Immature natural killer cell (primary cell): ENCODE measurements around the gene GAP43. TPM values are rescaled to one million over a fixed set of nuclear protein-coding genes. Genes with fewer than 3 reads are reported as not detected.
"Not testable (repeated sequence)": the region's sequence is repeated elsewhere in the genome, so short reads cannot be mapped to it uniquely, and the experiment has no call there.

ENCODE experiments used
- DNase-seq, 3 donors: peaks; one replicate each; pipeline ENCODE4 v3.0.0; 2022; ENCODE audit warnings: mixed read lengths in 1 of 3
- H3K27ac Mint-ChIP-seq, 6 donors: one replicate each; pipeline ENCODE4 v1.8.0; 2020; ENCODE audit warnings: mixed read lengths in 6 of 6, mild to moderate bottlenecking in 5 of 6, inconsistent platforms in 4 of 6, moderate library complexity in 3 of 6
- H3K27me3 Mint-ChIP-seq, 3 donors: one replicate each; pipeline ENCODE4 v1.8.0; 2020 to 2021; ENCODE audit warnings: low read depth in 3 of 3, mild to moderate bottlenecking in 3 of 3, mixed read lengths in 3 of 3, moderate library complexity in 3 of 3, inconsistent platforms in 1 of 3
- H3K36me3 Mint-ChIP-seq, 3 donors: one replicate each; pipeline ENCODE4 v1.8.0; 2020; ENCODE audit warnings: mixed read lengths in 3 of 3, inconsistent platforms in 2 of 3, mild to moderate bottlenecking in 2 of 3
- H3K4me1 Mint-ChIP-seq, 2 donors: one replicate each; pipeline ENCODE4 v1.8.0; 2020; ENCODE audit warnings: inconsistent platforms in 2 of 2, mild to moderate bottlenecking in 2 of 2, mixed read lengths in 2 of 2, moderate library complexity in 1 of 2
- H3K4me3 Mint-ChIP-seq, 5 donors: one replicate each; pipeline ENCODE4 v1.8.0; 2020; ENCODE audit warnings: mild to moderate bottlenecking in 5 of 5, mixed read lengths in 5 of 5, inconsistent platforms in 3 of 5, moderate library complexity in 3 of 5
- H3K9me3 Mint-ChIP-seq, 6 donors: one replicate each; pipeline ENCODE4 v1.8.0; 2020; ENCODE audit warnings: mild to moderate bottlenecking in 6 of 6, mixed read lengths in 6 of 6, inconsistent platforms in 4 of 6, moderate library complexity in 3 of 6
- polyA plus RNA-seq, 3 donors: library from polyadenylated mRNA; unstranded; fragments of 300-500 nt; fragmentation: Illumina TruSeq; gene quantifications; one replicate each; pipeline ENCODE4 v1.2.3, GENCODE V29; 2021

Gene GAP43
- polyA plus RNA-seq, 3 donors from 2014 or later, result not detected

DNA sequence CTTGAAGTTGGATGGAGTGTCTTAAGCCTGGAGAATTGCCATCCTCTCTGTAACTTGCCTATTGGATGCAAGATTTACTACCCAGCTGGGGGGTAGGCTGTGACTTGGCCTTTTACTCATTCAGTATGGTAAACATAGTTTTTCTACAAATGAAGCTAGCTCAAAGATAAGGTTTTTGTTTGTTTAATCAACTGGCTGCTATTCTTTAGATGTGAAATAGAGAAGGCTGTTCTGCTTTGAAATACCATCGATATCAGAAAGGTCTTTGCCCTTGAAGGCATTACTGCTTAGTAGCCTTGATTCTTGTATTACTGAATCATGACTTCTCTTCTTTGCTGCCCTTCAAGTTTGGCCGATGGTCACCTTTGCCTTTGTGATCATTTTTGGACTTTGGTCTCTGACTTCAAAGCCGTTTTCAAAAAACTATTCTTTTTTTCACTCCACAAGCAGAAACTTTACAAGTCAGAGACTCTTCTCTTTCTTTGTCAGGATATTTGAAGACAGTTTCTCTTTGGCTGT lies 83.1 kb downstream of the GAP43 start:
- Mint-ChIP-seq H3K27me3 (peaks cover 0 to 4% (median 0%) of the 10 kb centered on the region in 3 donors), H3K4me1 (no peaks in the 10 kb centered on the region), H3K27ac (no peak overlapping the region), H3K4me3 (no peak overlapping the region), H3K36me3 (no peaks in the 10 kb centered on the region), H3K9me3 (no peaks in the 10 kb centered on the region)
- no peak for DNase-seq

DNA sequence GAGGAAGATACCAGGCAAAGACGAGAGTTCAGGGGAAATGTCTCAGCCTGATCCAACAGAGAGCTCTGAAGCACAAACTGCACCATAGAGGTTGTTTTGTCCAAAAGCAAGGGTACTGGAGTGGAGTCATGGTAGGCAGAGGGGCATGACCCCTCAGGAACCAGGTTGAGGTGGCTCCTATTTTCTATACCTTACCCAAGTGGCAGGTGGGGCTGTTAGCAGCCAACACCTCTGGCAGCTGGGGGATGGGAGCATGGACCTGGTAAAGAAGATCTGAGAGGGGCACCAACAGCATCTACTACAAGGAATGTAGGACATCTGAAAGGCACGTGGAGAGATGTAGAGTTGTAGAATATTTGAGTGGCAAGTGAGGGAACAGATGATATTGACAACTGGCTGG lies 85.2 kb downstream of the GAP43 start:
- Mint-ChIP-seq H3K36me3 (no peaks in the 10 kb centered on the region), H3K27me3 (peaks cover 0 to 6% (median 2%) of the 10 kb centered on the region in 3 donors), H3K4me3 (no peak overlapping the region), H3K9me3 (no peaks in the 10 kb centered on the region), H3K4me1 (no peaks in the 10 kb centered on the region), H3K27ac (no peak overlapping the region)
- no peak for DNase-seq

DNA sequence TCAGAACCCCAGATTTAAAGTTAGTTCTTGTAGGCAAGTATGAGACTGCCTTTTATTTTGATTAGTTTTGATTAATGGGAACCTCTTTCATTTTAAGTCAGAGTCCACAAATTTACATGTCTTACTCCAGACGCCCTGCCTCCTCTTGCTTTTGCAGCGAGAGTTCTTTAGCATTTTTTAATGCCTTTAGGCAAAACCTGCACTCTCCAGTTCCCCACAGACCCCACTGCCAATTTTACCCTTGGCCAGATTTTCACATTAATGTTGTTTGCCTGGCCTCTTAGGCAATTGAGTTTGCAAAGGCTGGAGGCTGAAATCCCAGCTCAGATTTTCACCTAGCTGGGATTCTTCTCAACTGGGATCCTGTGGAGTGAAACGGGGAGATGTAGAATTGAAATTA lies 85.8 kb downstream of the GAP43 start:
- Mint-ChIP-seq H3K9me3 (no peaks in the 10 kb centered on the region), H3K36me3 (no peaks in the 10 kb centered on the region), H3K4me3 (no peak overlapping the region), H3K4me1 (no peaks in the 10 kb centered on the region), H3K27me3 (peaks cover 0 to 6% (median 2%) of the 10 kb centered on the region in 3 donors), H3K27ac (no peak overlapping the region)
- DNase-seq, result no peak

DNA sequence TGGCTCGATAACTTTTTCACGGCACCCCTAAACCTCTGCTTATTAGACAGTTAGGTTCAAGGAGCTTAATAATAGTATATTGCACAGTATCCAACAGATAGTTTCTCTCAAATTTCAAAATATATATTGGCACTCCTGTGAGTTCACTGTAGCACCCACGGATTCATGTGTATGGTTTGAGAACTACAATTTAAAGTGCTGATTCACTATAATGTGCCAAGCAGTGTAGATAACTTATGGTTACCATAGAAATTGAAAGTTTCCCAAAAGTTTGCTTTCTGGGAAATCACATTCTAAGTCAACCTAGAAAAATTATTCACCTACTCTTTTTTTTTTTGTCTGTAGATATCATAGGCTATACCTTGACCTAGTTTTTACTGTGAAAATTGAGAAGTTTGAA lies 86.6 kb downstream of the GAP43 start:
- Mint-ChIP-seq H3K4me3 (no peak overlapping the region), H3K27ac (no peak overlapping the region), H3K9me3 (no peaks in the 10 kb centered on the region), H3K4me1 (no peaks in the 10 kb centered on the region), H3K36me3 (no peaks in the 10 kb centered on the region), H3K27me3 (peaks cover 0 to 6% (median 2%) of the 10 kb centered on the region in 3 donors)
- no peak for DNase-seq

DNA sequence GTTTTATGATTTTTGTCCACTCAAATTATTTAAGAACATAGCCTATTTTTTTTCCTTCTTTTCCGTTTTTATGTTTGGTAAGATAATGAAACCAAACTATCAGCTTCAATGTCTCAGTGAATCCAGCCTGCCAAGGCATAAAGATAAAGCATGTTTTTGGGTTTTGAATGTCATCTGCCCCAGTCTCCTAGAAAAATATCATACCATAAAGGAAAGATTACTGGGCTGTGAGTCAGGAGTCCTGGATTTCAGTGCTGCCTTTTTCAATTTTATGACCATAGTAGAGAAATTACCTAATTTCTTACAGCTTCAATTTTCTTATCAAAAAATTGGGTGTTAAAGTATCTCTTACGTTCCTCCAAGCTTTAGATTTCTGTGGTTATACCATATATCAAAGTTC lies 87.5 kb downstream of the GAP43 start:
- Mint-ChIP-seq H3K27me3 (peaks cover 0 to 8% (median 6%) of the 10 kb centered on the region in 3 donors), H3K4me1 (no peaks in the 10 kb centered on the region), H3K36me3 (no peaks in the 10 kb centered on the region), H3K9me3 (no peaks in the 10 kb centered on the region), H3K4me3 (no peak overlapping the region), H3K27ac (no peak overlapping the region)
- DNase-seq, result no peak

DNA sequence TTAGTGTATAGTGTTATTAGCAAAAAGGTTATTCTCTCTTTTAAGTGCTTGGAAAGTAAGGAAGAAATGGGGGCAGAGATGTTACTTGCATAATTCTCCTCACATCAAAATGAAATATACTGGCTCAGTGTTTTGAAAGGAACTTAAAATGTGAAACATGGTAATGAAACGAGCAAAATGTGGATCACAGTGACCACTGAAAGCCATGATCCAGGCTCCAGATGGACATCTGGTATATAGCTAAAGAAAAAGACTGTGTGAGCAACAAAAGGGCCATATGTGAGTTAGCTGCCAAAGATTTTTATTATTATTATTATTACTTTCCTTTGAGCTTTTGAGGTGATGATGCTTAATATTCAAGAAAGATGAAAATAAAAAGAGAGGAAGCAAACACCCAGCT lies 89.6 kb downstream of the GAP43 start:
- H3K27ac Mint-ChIP-seq, result no peak overlapping the region
- no peaks in the 10 kb centered on the region for H3K4me1 Mint-ChIP-seq
- no peak for DNase-seq
- no peaks in the 10 kb centered on the region for H3K9me3 Mint-ChIP-seq
- peaks cover 0 to 9% (median 7%) of the 10 kb centered on the region in 3 donors for H3K27me3 Mint-ChIP-seq
- no peaks in the 10 kb centered on the region for H3K36me3 Mint-ChIP-seq
- no peak overlapping the region for H3K4me3 Mint-ChIP-seq

DNA sequence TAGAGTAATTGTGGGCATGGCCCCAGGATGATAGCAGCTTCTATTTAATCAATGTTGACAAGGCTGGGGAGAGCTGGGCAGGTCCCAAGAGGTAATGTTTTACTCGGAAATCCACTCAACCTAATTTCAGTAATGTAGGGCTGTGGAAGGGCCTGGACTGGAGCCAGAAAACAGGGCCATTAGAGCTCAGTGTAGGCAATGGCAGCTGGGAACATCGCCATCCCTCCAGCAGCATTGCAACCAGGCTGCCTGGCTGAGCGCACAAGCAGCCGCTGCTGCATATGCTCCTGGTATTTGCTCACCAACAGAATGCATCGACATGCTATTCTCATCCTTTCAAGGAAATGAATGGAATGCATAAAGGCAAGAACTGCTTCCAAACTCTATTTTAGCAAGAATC lies 90.0 kb downstream of the GAP43 start:
- no peak for DNase-seq
- Mint-ChIP-seq H3K4me1 (no peaks in the 10 kb centered on the region), H3K36me3 (no peaks in the 10 kb centered on the region), H3K9me3 (no peaks in the 10 kb centered on the region), H3K27ac (no peak overlapping the region), H3K4me3 (no peak overlapping the region), H3K27me3 (peaks cover 0 to 9% (median 7%) of the 10 kb centered on the region in 3 donors)

DNA sequence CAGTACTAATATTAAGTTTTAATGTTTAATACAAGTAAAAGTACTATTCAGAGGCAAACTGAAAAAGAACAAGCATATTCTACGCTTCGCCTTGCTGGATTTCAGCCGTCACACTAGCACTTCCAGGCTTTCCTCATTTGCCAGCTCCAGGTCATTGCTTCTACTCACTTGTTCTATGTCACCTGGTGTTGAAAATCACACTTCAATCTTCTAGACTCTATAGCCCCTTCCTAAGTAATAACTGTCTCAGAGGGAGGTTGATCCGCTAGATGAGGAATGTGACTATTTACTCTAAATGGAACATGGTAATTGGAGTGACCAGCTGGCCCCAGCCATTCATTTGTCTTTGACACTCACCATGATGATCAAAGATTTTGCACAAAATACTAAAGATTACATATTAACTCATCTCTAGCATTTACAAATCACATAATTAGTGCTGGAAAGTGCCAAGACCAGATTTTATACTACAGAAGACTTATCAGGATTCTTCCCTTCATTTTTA lies 92.0 kb downstream of the GAP43 start:
- no peak overlapping the region for H3K27ac Mint-ChIP-seq
- no peak overlapping the region for H3K4me3 Mint-ChIP-seq
- H3K9me3 Mint-ChIP-seq, result no peaks in the 10 kb centered on the region
- no peaks in the 10 kb centered on the region for H3K4me1 Mint-ChIP-seq
- DNase-seq, result no peak
- no peaks in the 10 kb centered on the region for H3K36me3 Mint-ChIP-seq
- peaks cover 0 to 16% (median 7%) of the 10 kb centered on the region in 3 donors for H3K27me3 Mint-ChIP-seq

DNA sequence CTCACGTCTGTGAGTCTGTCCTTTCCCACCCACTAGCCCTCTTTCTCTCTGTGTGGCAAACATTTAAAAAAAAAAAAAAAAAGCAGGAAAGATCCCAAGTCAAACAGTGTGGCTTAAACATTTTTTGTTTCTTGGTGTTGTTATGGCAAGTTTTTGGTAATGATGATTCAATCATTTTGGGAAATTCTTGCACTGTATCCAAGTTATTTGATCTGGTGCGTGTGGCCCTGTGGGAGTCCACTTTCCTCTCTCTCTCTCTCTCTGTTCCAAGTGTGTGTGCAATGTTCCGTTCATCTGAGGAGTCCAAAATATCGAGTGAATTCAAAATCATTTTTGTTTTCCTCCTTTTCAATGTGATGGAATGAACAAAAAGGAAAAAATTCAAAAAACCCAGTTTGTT lies 97.7 kb downstream of the GAP43 start:
- H3K9me3 Mint-ChIP-seq, result no peaks in the 10 kb centered on the region
- peaks cover 0 to 18% (median 10%) of the 10 kb centered on the region in 3 donors for H3K27me3 Mint-ChIP-seq
- no peaks in the 10 kb centered on the region for H3K4me1 Mint-ChIP-seq
- no peak for DNase-seq
- H3K27ac Mint-ChIP-seq, result no peak overlapping the region
- no peak overlapping the region for H3K4me3 Mint-ChIP-seq
- no peaks in the 10 kb centered on the region for H3K36me3 Mint-ChIP-seq

DNA sequence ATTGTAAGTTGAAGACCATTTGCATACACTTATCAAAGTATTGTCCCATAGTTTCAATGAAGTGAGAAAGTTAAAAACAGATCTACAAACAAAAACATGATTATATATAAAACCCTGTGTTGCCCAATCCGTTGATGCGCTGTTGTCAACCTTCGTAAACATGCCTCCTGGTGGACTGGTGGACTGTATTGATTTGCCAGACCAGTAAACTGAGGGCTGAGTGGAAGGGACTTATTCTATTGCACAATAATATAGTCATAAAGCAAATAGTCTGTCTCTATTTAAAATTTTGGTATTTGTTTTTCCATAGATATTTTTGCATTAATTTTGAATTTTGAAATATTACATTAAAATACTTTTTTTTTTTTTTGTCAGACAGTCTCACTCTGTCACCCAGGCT lies 102.5 kb downstream of the GAP43 start:
- Mint-ChIP-seq H3K27me3 (peaks cover 0 to 10% (median 6%) of the 10 kb centered on the region in 3 donors), H3K4me3 (no peak overlapping the region), H3K36me3 (no peaks in the 10 kb centered on the region), H3K4me1 (no peaks in the 10 kb centered on the region), H3K9me3 (no peaks in the 10 kb centered on the region), H3K27ac (no peak overlapping the region)
- no peak for DNase-seq

DNA sequence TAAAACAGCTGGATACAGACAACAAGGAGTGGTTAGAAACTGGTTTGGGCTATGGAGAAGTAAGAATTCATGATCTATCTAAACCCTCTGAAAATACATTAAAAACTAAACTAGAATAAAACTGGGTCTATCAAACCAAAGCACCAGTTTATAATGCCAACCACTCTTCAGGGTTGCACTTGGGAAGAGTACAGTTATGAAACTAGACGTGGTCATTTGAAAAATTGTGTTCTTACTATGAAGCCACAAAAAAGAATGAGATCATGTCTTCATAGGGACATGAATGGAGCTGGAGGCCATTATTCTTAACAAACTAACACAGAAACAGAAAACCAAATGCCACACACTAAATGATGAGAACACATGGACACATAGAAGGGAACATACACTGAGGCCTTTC lies 103.8 kb downstream of the GAP43 start:
- no peak overlapping the region for H3K27ac Mint-ChIP-seq

DNA sequence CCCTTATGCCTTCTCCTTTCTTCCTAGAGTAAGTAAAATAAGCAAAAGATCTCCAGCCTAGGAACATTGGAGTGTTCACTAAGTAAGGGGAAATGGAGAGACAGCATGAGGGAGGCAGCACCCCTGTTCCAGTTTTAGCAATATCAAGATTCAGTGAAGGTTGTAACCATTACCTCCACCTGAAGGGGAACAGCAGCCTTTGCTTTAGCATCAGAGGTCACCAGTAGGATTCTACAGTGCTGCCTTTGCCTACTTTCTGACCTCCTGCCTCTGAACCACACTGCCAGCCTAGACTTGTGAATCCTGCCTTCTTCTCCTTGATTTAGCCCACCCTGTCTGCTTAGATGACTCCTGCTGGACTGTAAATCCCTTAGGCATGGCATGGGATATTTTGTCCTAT lies 104.7 kb downstream of the GAP43 start:
- H3K36me3 Mint-ChIP-seq, result no peaks in the 10 kb centered on the region
- H3K4me3 Mint-ChIP-seq, result no peak overlapping the region
- DNase-seq, result no peak
- H3K4me1 Mint-ChIP-seq, result no peaks in the 10 kb centered on the region
- no peaks in the 10 kb centered on the region for H3K9me3 Mint-ChIP-seq
- H3K27ac Mint-ChIP-seq, result no peak overlapping the region
- peaks cover 0 to 6% (median 3%) of the 10 kb centered on the region in 3 donors for H3K27me3 Mint-ChIP-seq

More for the DNA sequence above, 103.8 kb downstream of the GAP43 start:
- Mint-ChIP-seq H3K4me1 (no peaks in the 10 kb centered on the region), H3K27me3 (peaks cover 0 to 6% (median 3%) of the 10 kb centered on the region in 3 donors), H3K4me3 (no peak overlapping the region), H3K36me3 (no peaks in the 10 kb centered on the region), H3K9me3 (no peaks in the 10 kb centered on the region)
- DNase-seq, result no peak

DNA sequence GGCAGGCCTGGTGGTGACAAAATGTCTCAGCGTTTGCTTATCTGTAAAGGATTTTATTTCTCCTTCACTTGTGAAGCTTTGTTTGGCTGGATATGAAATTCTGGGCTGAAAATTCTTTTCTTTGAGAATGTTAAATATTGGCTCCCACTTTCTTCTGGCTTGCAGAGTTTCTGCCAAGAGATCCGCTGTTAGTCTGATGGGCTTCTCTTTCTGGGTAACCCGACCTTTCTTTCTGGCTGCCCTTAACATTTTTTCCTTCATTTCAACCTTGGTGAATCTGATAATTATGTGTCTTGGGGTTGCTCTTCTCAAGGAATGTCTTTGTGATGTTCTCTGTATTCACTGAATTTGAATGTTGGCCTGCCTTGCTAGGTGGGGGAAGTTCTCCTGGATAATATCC lies 113.0 kb downstream of the GAP43 start:
- not testable (repeated sequence) for H3K4me3 Mint-ChIP-seq, H3K4me1 Mint-ChIP-seq, H3K9me3 Mint-ChIP-seq, DNase-seq, H3K27ac Mint-ChIP-seq, H3K36me3 Mint-ChIP-seq
- peaks cover 2 to 11% (median 3%) of the 10 kb centered on the region in 3 donors for H3K27me3 Mint-ChIP-seq

DNA sequence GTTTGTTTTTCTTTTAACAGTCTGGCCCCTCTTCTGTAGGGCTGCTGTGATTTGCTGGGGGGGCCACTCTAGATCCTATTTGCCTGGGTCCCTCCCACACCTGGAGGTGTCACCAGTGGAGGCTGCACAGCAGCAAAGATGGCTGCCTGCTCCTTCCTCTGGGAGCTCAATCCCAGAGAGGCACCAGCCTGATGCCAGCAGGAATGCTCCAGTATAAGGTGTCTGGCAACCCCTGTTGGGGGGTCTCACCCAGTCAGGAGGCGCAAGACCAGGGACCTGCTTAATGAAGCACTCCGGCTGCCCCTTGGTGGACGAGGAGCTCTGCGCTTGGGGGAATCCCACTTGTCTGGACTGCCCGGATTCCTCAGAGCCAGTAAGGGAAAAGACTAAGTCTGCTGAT lies 118.3 kb downstream of the GAP43 start:
- H3K9me3 Mint-ChIP-seq, result peaks cover 0 to 6% (median 2%) of the 10 kb centered on the region in 6 donors
- no peak for DNase-seq
- no peak overlapping the region for H3K27ac Mint-ChIP-seq
- H3K4me3 Mint-ChIP-seq, result no peak overlapping the region
- peaks cover 3 to 13% (median 3%) of the 10 kb centered on the region in 3 donors for H3K27me3 Mint-ChIP-seq
- no peaks in the 10 kb centered on the region for H3K4me1 Mint-ChIP-seq
- no peaks in the 10 kb centered on the region for H3K36me3 Mint-ChIP-seq

DNA sequence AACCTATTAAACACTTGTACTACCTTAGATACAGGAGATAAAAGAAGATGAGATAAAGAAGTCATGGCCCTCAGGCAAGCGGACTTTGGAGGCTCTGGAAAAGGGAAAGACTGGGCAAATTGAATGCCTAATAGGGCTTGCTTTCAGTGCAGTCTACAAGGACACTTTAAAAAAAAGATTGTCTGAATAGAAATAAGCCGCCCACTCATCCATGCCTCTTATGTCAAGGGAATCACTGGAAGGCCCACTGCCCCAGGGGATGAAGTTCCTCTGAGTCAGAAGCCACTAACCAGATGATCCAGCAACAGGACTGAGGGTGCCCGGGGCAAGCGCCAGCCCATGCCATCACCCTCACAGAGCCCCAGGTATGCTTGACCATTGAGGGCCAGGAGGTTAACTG lies 121.2 kb downstream of the GAP43 start:
- H3K4me1 Mint-ChIP-seq, DNase-seq, H3K27ac Mint-ChIP-seq, H3K36me3 Mint-ChIP-seq, H3K4me3 Mint-ChIP-seq, H3K9me3 Mint-ChIP-seq: not testable (repeated sequence)
- peaks cover 1 to 11% (median 3%) of the 10 kb centered on the region in 3 donors for H3K27me3 Mint-ChIP-seq
